Placental epithelial cell (primary cell): ENCODE data around the gene AASDHPPT. TPM values are rescaled to one million over a fixed set of nuclear protein-coding genes. Genes with fewer than 3 reads are reported as not detected.

Experiments used
- total RNA-seq: library from RNA; depleted of rRNA; stranded (reverse); fragments of >200 nt; gene quantifications from 2 replicates; pipeline ENCODE4 v1.2.3, GENCODE V29; 2012

AASDHPPT gene, protein sequence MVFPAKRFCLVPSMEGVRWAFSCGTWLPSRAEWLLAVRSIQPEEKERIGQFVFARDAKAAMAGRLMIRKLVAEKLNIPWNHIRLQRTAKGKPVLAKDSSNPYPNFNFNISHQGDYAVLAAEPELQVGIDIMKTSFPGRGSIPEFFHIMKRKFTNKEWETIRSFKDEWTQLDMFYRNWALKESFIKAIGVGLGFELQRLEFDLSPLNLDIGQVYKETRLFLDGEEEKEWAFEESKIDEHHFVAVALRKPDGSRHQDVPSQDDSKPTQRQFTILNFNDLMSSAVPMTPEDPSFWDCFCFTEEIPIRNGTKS
- 76.6 and 90.3 TPM in 2 replicates for total RNA-seq

DNA sequence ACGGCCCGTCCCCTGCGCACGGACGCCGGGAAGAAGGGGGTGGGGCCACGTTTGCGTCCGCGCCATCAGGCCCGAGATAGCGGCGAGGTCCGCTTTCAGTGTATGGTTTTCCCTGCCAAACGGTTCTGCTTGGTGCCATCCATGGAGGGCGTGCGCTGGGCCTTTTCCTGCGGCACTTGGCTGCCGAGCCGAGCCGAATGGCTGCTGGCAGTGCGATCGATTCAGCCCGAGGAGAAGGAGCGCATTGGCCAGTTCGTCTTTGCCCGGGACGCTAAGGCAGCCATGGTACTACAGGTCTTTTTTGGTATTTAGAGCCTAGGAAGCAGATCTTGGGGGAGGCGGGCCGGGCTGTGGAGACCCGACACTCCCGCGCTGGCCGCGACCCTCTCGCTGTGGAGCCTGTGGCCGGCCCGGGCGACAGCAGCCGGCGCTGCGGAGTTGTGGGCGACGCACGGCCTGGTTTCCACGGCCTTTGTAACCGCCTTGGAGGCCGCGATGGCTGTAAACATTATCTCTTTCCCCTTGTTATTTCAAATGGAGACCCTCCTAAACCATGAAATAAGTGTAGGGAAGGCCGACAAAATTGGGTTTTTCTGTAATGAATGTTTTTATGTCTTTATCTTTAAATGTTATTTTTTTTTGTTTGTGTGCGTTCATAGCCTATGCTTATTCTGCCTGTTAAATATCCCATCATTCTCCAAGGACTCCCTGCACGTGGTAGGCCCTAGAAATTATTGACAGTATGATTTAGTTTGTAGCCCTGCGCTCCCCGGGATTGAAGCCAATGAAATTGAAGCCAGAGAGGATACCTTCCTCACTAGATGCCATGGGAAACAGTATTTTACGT lies at the start of gene AASDHPPT:
Gene AASDHPPT, plus strand, starts transcription at position 54 of the 847 bp plus-strand sequence. Its CDS starts 49 bp downstream, at position 103.

GRCh38 chr11:106076919-106077608 lies 398 bp upstream of the AASDHPPT start, which contains the start of gene KBTBD3:
Gene KBTBD3, minus strand, starts transcription at chr11:106077347. Its CDS starts 18,250 bp downstream, at chr11:106059097.

Other genes with a start within 250 kb of the AASDHPPT start
- gene MSANTD4, start 55.4 kb upstream of the AASDHPPT start, total RNA-seq = 17.3 and 17.4 TPM in 2 replicates
- 2.8 and 4.3 TPM in 2 replicates for gene KBTBD3, start 315 bp upstream of the AASDHPPT start, total RNA-seq